Thyroid gland (tissue), 4 donors: ENCODE results near the gene IER3. TPM values are rescaled to one million over a fixed set of nuclear protein-coding genes. Genes with fewer than 3 reads are reported as not detected.
A peak's percentile ranks its signal among the peaks of the same experiment; 100 is the strongest.

Experiments
- DNase-seq, 2 donors: peaks; one replicate each; pipeline ENCODE4 v3.0.0-alpha.2; 2019
- H3K27ac ChIP-seq, 3 donors: fragments of 200-600 bp; sonication (generic); 1 replicate in 2 of 3; 2 replicates in 1 of 3; pipeline ENCODE4 v1.5.1; 2016 to 2019; ENCODE audit warnings: mild to moderate bottlenecking in 1 of 3, moderate library complexity in 1 of 3
- H3K27me3 ChIP-seq: fragments of 200-600 bp; sonication (generic); one replicate; pipeline ENCODE4 v1.5.1; 2019
- H3K36me3 ChIP-seq, 2 donors: fragments of 200-600 bp; sonication (generic); one replicate each; pipeline ENCODE4 v1.5.1; 2016 to 2019
- H3K4me1 ChIP-seq, 2 donors: fragments of 200-600 bp; sonication (generic); one replicate each; pipeline ENCODE4 v1.5.1; 2017 to 2019
- H3K4me3 ChIP-seq, 3 donors: fragments of 200-600 bp; sonication (generic); replicated peaks in 1 of 3; 1 replicate in 2 of 3; 2 replicates in 1 of 3; pipeline ENCODE4 v1.5.1; 2016; ENCODE audit warnings: mild to moderate bottlenecking in 1 of 3
- H3K9me3 ChIP-seq: fragments of 200-600 bp; sonication (generic); one replicate; pipeline ENCODE4 v1.5.1; 2017
- POLR2A ChIP-seq, 2 donors: fragments of 450-650 bp; IDR thresholded peaks; one replicate each; pipeline ENCODE4 v1.6.1; 2017; ENCODE audit warnings: antibody characterized with exemption in 2 of 2, mild to moderate bottlenecking in 2 of 2, moderate library complexity in 1 of 2
- WGBS, 2 donors: methylation state at CpG; one replicate each; pipeline ENCODE4 v1.1.5; 2017; 5-methylcytosine and 5-hydroxymethylcytosine counted together
- intact Hi-C: fragments of 100-400 bp; cut with DNase I; formaldehyde crosslinking; loops from one replicate; pipeline ENCODE4 v1.15.1; 2023
- small RNA-seq: library from RNA; depleted of rRNA; stranded (forward); fragments of <200 nt; gene quantifications from one replicate; pipeline ENCODE3, GENCODE V24; 2016
- total RNA-seq, 4 donors: library from RNA; depleted of rRNA; stranded (reverse); fragments of >200 nt; gene quantifications; one replicate each; pipeline ENCODE4 v1.2.3, GENCODE V29; 2016
- TF ChIP-seq, protein P1 (sequence below), 6 experiments: fragments of 200-600 bp in 3 of 6; fragments of 450-650 bp in 3 of 6; sonication (generic) in 3 of 6; IDR thresholded peaks; one replicate each; pipeline ENCODE4 v1.5.1; 2016 to 2019; ENCODE audit warnings: antibody characterized with exemption in 6 of 6, mild to moderate bottlenecking in 2 of 6, inconsistent platforms in 1 of 6, moderate library complexity in 1 of 6

The IER3 gene
- total RNA-seq, 4 donors from 2014 or later, result 9.3 to 19.1 (median 13.6) TPM

GRCh38 chr6:30703821-30704220 lies 40.5 kb downstream of the IER3 start:
- intact Hi-C loops, result no loop called here
- Histone ChIP-seq H3K4me1 (no peaks in the 10 kb centered on the region), H3K4me3 (no peak overlapping the region), H3K9me3 (no peaks in the 10 kb centered on the region), H3K27me3 (no peaks in the 10 kb centered on the region), H3K27ac (no peak overlapping the region), H3K36me3 (peaks cover 17 to 32% of the 10 kb centered on the region in 2 donors)
- TF ChIP-seq, protein P1, sequence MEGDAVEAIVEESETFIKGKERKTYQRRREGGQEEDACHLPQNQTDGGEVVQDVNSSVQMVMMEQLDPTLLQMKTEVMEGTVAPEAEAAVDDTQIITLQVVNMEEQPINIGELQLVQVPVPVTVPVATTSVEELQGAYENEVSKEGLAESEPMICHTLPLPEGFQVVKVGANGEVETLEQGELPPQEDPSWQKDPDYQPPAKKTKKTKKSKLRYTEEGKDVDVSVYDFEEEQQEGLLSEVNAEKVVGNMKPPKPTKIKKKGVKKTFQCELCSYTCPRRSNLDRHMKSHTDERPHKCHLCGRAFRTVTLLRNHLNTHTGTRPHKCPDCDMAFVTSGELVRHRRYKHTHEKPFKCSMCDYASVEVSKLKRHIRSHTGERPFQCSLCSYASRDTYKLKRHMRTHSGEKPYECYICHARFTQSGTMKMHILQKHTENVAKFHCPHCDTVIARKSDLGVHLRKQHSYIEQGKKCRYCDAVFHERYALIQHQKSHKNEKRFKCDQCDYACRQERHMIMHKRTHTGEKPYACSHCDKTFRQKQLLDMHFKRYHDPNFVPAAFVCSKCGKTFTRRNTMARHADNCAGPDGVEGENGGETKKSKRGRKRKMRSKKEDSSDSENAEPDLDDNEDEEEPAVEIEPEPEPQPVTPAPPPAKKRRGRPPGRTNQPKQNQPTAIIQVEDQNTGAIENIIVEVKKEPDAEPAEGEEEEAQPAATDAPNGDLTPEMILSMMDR (IDR thresholded peaks at IDR 0.05), result no peak
- no peak for TF ChIP-seq POLR2A (IDR thresholded peaks at IDR 0.05)
- WGBS, 2 donors, result 98 to 99% methylated on average over 4 of the region's 4 CpGs
- DNase-seq, result no peak

- Histone ChIP-seq H3K4me1 (no peaks in the 10 kb centered on the region), H3K27ac (no peak overlapping the region), H3K27me3 (no peaks in the 10 kb centered on the region), H3K9me3 (no peaks in the 10 kb centered on the region), H3K36me3 (peaks cover 17 to 31% of the 10 kb centered on the region in 2 donors), H3K4me3 (no peak overlapping the region)
- no peak for TF ChIP-seq POLR2A (IDR thresholded peaks at IDR 0.05)
- TF ChIP-seq, protein P1 (IDR thresholded peaks at IDR 0.05), result no peak
- 94 to 96% methylated on average over 5 to 10 of the region's 10 CpGs for WGBS, 2 donors
- intact Hi-C loops, result no loop called here
- no peak for DNase-seq
Measured at GRCh38 chr6:30703011-30703410, 41.3 kb downstream of the IER3 start.

GRCh38 chr6:30700340-30700739 lies 44.0 kb downstream of the IER3 start:
- TF ChIP-seq, protein P1 (IDR thresholded peaks at IDR 0.05), result no peak
- no peak for TF ChIP-seq POLR2A (IDR thresholded peaks at IDR 0.05)
- H3K4me1 ChIP-seq, result peaks cover 7 to 11% of the 10 kb centered on the region in 2 donors
- intact Hi-C loops, result no loop called here
- H3K27me3 ChIP-seq, result no peaks in the 10 kb centered on the region
- peaks cover 17 to 20% of the 10 kb centered on the region in 2 donors for H3K36me3 ChIP-seq
- 62 to 64% methylated on average over 4 of the region's 4 CpGs for WGBS, 2 donors
- H3K4me3 ChIP-seq, result no peak overlapping the region
- DNase-seq, result no peak
- no peaks in the 10 kb centered on the region for H3K9me3 ChIP-seq
- H3K27ac ChIP-seq, result no peak overlapping the region

- Histone ChIP-seq H3K27me3 (no peaks in the 10 kb centered on the region), H3K27ac (peak overlapping the region; percentile 75 to 97 (median 82)), H3K4me3 (no peak overlapping the region), H3K9me3 (no peaks in the 10 kb centered on the region), H3K4me1 (peaks cover 18 to 22% of the 10 kb centered on the region in 2 donors), H3K36me3 (peaks cover 3 to 5% of the 10 kb centered on the region in 2 donors)
- DNase-seq, result no peak
- 69 to 81% methylated on average over 5 of the region's 5 CpGs for WGBS, 2 donors
- TF ChIP-seq, protein P1 (IDR thresholded peaks at IDR 0.05), result no peak
- TF ChIP-seq POLR2A (IDR thresholded peaks at IDR 0.05), result no peak
- intact Hi-C loops, result no loop called here
Measured at GRCh38 chr6:30696432-30696831, 47.9 kb downstream of the IER3 start.

Small RNAs within 50 kb of the gene (small RNA-seq; reads per million reads assigned to genes)
- not detected for gene RF00019
- gene RN7SL353P, result not detected

Other genes starting within 250 kb of the IER3 start
- 10 to 100 TPM; 33.9 to 77.7 (median 37.7) TPM for gene GNL1, start 188.1 kb downstream of the IER3 start, total RNA-seq
- 10 to 100 TPM in 2 of 4 donors, 1 to 10 TPM in 2; 7.4 to 18.0 (median 12.2) TPM for gene PRR3, start 187.3 kb downstream of the IER3 start, total RNA-seq
- gene ABCF1, start 173.1 kb downstream of the IER3 start, total RNA-seq, result 10 to 100 TPM; 41.4 to 47.1 (median 43.5) TPM
- 10 to 100 TPM; 49.1 to 72.2 (median 57.0) TPM for gene PPP1R10, start 127.3 kb downstream of the IER3 start, total RNA-seq
- gene MRPS18B, start 126.7 kb downstream of the IER3 start, total RNA-seq, result 10 to 100 TPM; 47.0 to 82.5 (median 64.6) TPM
- gene ATAT1, start 117.7 kb downstream of the IER3 start, total RNA-seq, result 1 to 10 TPM; 3.8 to 7.6 (median 6.1) TPM
- 10 to 100 TPM; 13.4 to 31.7 (median 23.8) TPM for gene C6orf136, start 97.4 kb downstream of the IER3 start, total RNA-seq
- 10 to 100 TPM; 25.6 to 38.8 (median 28.2) TPM for gene DHX16, start 71.5 kb downstream of the IER3 start, total RNA-seq
- gene PPP1R18, start 57.9 kb downstream of the IER3 start, total RNA-seq, result 10 to 100 TPM; 14.2 to 35.1 (median 15.2) TPM
- gene NRM, start 53.6 kb downstream of the IER3 start, total RNA-seq, result 1 to 10 TPM; 3.5 to 8.3 (median 5.7) TPM
- 10 to 100 TPM; 15.3 to 27.2 (median 20.2) TPM for gene MDC1, start 27.3 kb downstream of the IER3 start, total RNA-seq
- 100 to 1,000 TPM; 162 to 441 (median 269) TPM for gene TUBB, start 24.2 kb downstream of the IER3 start, total RNA-seq
- 100 to 1,000 TPM; 134 to 160 (median 144) TPM for gene FLOT1, start 1.9 kb downstream of the IER3 start, total RNA-seq
- 100 to 1,000 TPM in 3 of 4 donors, 10 to 100 TPM in 1; 93.4 to 207 (median 131) TPM for gene DDR1, start 140.0 kb upstream of the IER3 start, total RNA-seq
- 10 to 100 TPM in 3 of 4 donors, 1 to 10 TPM in 1; 9.5 to 34.4 (median 18.2) TPM for gene GTF2H4, start 163.7 kb upstream of the IER3 start, total RNA-seq
- 10 to 100 TPM; 17.3 to 36.4 (median 30.6) TPM for gene VARS2, start 169.7 kb upstream of the IER3 start, total RNA-seq
- 1 to 10 TPM in 1 of 4 donors, not detected in 3; 3.5 TPM for gene SFTA2, start 187.6 kb upstream of the IER3 start, total RNA-seq
- not detected for gene MUCL3, start 196.4 kb upstream of the IER3 start, total RNA-seq
- not detected for gene MUC21, start 239.2 kb upstream of the IER3 start, total RNA-seq